HG03378 (cell line): ENCODE data around the gene HYAL3.
"Not testable (repeated sequence)": the region's sequence is repeated elsewhere in the genome, so short reads cannot be mapped to it uniquely, and the experiment has no call there.

Source experiments
- ATAC-seq: cut with Tn5 transposase; IDR thresholded peaks from one replicate; pipeline ENCODE4 v1.9.1; 2021; ENCODE audit warnings: mild to moderate bottlenecking, moderate library complexity; ENCODE audit not compliant: unreplicated experiment

Gene HYAL3

GRCh38 chr3:50293079-50293801 lies 6.0 kb downstream of the HYAL3 start:
- ATAC-seq: no peak

- ATAC-seq: peak; percentile 86
Observed at GRCh38 chr3:50292159-50293078, 6.8 kb downstream of the HYAL3 start, which contains the start of gene IFRD2. Gene IFRD2, minus strand, starts transcription at chr3:50292429. Its CDS starts 155 bp downstream, at chr3:50292274.

- ATAC-seq: no peak
Observed at GRCh38 chr3:50290161-50290641, 9.0 kb downstream of the HYAL3 start.

GRCh38 chr3:50289130-50289529 lies 10.1 kb downstream of the HYAL3 start:
- ATAC-seq: no peak

GRCh38 chr3:50288387-50289007 lies 10.7 kb downstream of the HYAL3 start:
- ATAC-seq: no peak

GRCh38 chr3:50287262-50287661 lies 11.9 kb downstream of the HYAL3 start:
- ATAC-seq: no peak

GRCh38 chr3:50286322-50287227 lies 12.6 kb downstream of the HYAL3 start:
- no peak for ATAC-seq

- ATAC-seq: not testable (repeated sequence)
Observed at GRCh38 chr3:50284121-50284520, 15.1 kb downstream of the HYAL3 start.

GRCh38 chr3:50279255-50280016 lies 19.8 kb downstream of the HYAL3 start:
- ATAC-seq: no peak

GRCh38 chr3:50278880-50279224 lies 20.4 kb downstream of the HYAL3 start, which contains the start of gene LSMEM2:
Gene LSMEM2, plus strand, starts transcription at chr3:50279087. Its CDS starts 27 bp downstream, at chr3:50279114.
- ATAC-seq: no peak

- no peak for ATAC-seq
Observed at GRCh38 chr3:50278123-50278879, 20.9 kb downstream of the HYAL3 start.

- ATAC-seq: no peak
Observed at GRCh38 chr3:50276762-50277101, 22.5 kb downstream of the HYAL3 start.

- ATAC-seq: no peak
Observed at GRCh38 chr3:50275996-50276761, 23.0 kb downstream of the HYAL3 start.

GRCh38 chr3:50275141-50275995 lies 23.8 kb downstream of the HYAL3 start:
- ATAC-seq: no peak

GRCh38 chr3:50274371-50275104 lies 24.7 kb downstream of the HYAL3 start:
- ATAC-seq: no peak

- no peak for ATAC-seq
Observed at GRCh38 chr3:50273689-50274065, 25.5 kb downstream of the HYAL3 start.
